Endodermal cell (in vitro differentiated cells): ENCODE measurements around the gene RANBP1. TPM values are rescaled to one million over a fixed set of nuclear protein-coding genes. Genes with fewer than 3 reads are reported as not detected.
A peak's percentile ranks its signal among the peaks of the same experiment; 100 is the strongest.

Experiments
- DNase-seq: peaks from one replicate; pipeline ENCODE4 v3.0.0-alpha.2; 2017
- H3K27ac ChIP-seq: 2 replicates; pipeline ENCODE4 v1.5.1; 2013; ENCODE audit warnings: mild to moderate bottlenecking, low read depth, low read length, moderate library complexity
- H3K27me3 ChIP-seq: 2 replicates; pipeline ENCODE4 v1.6.1; 2013; ENCODE audit warnings: mild to moderate bottlenecking, low read length, moderate library complexity; ENCODE audit not compliant: insufficient read depth, control insufficient read depth, poor library complexity, severe bottlenecking
- H3K36me3 ChIP-seq: 2 replicates; pipeline ENCODE4 v1.7.0; 2013; ENCODE audit warnings: mild to moderate bottlenecking, low read length, moderate library complexity; ENCODE audit not compliant: control insufficient read depth, insufficient read depth
- H3K4me1 ChIP-seq: one replicate; pipeline ENCODE4 v1.7.0; 2013; ENCODE audit warnings: low read length; ENCODE audit not compliant: control insufficient read depth, insufficient read depth
- H3K4me3 ChIP-seq: 2 replicates; pipeline ENCODE4 v1.5.1; 2013; ENCODE audit warnings: mild to moderate bottlenecking, low read length, moderate library complexity
- H3K9ac ChIP-seq: 2 replicates; pipeline ENCODE4 v1.6.1; 2013; ENCODE audit warnings: mild to moderate bottlenecking, low read length, moderate library complexity; ENCODE audit not compliant: poor library complexity, severe bottlenecking; ENCODE audit errors: extremely low read depth
- H3K9me3 ChIP-seq: 2 replicates; pipeline ENCODE4 v1.6.1; 2013; ENCODE audit warnings: mild to moderate bottlenecking, low read length, moderate library complexity; ENCODE audit not compliant: control insufficient read depth
- H3K27ac Mint-ChIP-seq: 2 replicates; pipeline ENCODE4 v1.8.0; 2020; ENCODE audit warnings: mixed read lengths
- H3K27me3 Mint-ChIP-seq: 2 replicates; pipeline ENCODE4 v1.8.0; 2021; ENCODE audit warnings: mild to moderate bottlenecking, mixed read lengths; ENCODE audit not compliant: insufficient read depth
- H3K36me3 Mint-ChIP-seq: 2 replicates; pipeline ENCODE4 v1.8.0; 2020; ENCODE audit warnings: low read depth, mixed read lengths
- H3K4me1 Mint-ChIP-seq: 2 replicates; pipeline ENCODE4 v1.8.0; 2020; ENCODE audit warnings: mixed read lengths
- H3K4me3 Mint-ChIP-seq: 2 replicates; pipeline ENCODE4 v1.8.0; 2020; ENCODE audit warnings: mild to moderate bottlenecking, moderate library complexity, mixed read lengths
- H3K9me3 Mint-ChIP-seq: 2 replicates; pipeline ENCODE4 v1.8.0; 2020; ENCODE audit warnings: mild to moderate bottlenecking, mixed read lengths
- WGBS, 2 experiments: methylation state at CpG; one replicate each; pipeline versions ENCODE4 v1.1.5 to v1.1.7; 2013; ENCODE audit warnings: missing lambda C conversion rate in 2 of 2, mixed read lengths in 1 of 2; ENCODE audit not compliant: insufficient coverage in 1 of 2, insufficient read length in 1 of 2; 5-methylcytosine and 5-hydroxymethylcytosine counted together
- total RNA-seq, 2 donors: library from RNA; stranded (reverse); fragmentation: NEBNext Ultra II Directional in 1 of 2; extraction: Animal tissue kit (Norgen Biotek cat#: 25700) in 1 of 2; gene quantifications; 2 replicates in 1 of 2; 3 replicates in 1 of 2; pipeline ENCODE4 v1.2.1, GENCODE V29; 2021
- TF ChIP-seq, protein P1 (sequence below): fragments of 200-600 bp; sonication (generic); conservative IDR thresholded peaks from 2 replicates; pipeline ENCODE4 v1.5.0; 2021; ENCODE audit warnings: antibody characterized with exemption, mild to moderate bottlenecking

Gene RANBP1
- total RNA-seq, 2 donors from 2014 or later = 320 to 415 TPM

- Mint-ChIP-seq H3K4me3 (no peak overlapping the region), H3K36me3 (peaks cover 53% of the 10 kb centered on the region), H3K27me3 (no peaks in the 10 kb centered on the region), H3K27ac (peak overlapping the region; percentile 46), H3K9me3 (no peaks in the 10 kb centered on the region), H3K4me1 (peaks cover 39% of the 10 kb centered on the region)
- TF ChIP-seq, protein P1, sequence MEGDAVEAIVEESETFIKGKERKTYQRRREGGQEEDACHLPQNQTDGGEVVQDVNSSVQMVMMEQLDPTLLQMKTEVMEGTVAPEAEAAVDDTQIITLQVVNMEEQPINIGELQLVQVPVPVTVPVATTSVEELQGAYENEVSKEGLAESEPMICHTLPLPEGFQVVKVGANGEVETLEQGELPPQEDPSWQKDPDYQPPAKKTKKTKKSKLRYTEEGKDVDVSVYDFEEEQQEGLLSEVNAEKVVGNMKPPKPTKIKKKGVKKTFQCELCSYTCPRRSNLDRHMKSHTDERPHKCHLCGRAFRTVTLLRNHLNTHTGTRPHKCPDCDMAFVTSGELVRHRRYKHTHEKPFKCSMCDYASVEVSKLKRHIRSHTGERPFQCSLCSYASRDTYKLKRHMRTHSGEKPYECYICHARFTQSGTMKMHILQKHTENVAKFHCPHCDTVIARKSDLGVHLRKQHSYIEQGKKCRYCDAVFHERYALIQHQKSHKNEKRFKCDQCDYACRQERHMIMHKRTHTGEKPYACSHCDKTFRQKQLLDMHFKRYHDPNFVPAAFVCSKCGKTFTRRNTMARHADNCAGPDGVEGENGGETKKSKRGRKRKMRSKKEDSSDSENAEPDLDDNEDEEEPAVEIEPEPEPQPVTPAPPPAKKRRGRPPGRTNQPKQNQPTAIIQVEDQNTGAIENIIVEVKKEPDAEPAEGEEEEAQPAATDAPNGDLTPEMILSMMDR = peak; percentile 75
- peaks cover 4% of the 10 kb centered on the region for H3K4me1 ChIP-seq
- DNase-seq = peak; percentile 92
- no peaks in the 10 kb centered on the region for H3K9me3 ChIP-seq
- H3K4me3 ChIP-seq = no peak overlapping the region
- WGBS, 2 experiments = 81 to 92% methylated on average over 16 to 23 of the region's 23 CpGs
- H3K27ac ChIP-seq = no peak overlapping the region
- no peak overlapping the region for H3K9ac ChIP-seq
- no peaks in the 10 kb centered on the region for H3K27me3 ChIP-seq
- H3K36me3 ChIP-seq = peaks cover 48% of the 10 kb centered on the region
These were observed 31.1 kb upstream of the RANBP1 start for GRCh38 chr22:20084547-20085413.

- Mint-ChIP-seq H3K27me3 (no peaks in the 10 kb centered on the region), H3K4me3 (no peak overlapping the region), H3K27ac (peak overlapping the region; percentile 46), H3K36me3 (peaks cover 62% of the 10 kb centered on the region), H3K9me3 (no peaks in the 10 kb centered on the region), H3K4me1 (peaks cover 39% of the 10 kb centered on the region)
- Histone ChIP-seq H3K27ac (no peak overlapping the region), H3K36me3 (peaks cover 57% of the 10 kb centered on the region), H3K9me3 (no peaks in the 10 kb centered on the region), H3K4me1 (peaks cover 4% of the 10 kb centered on the region), H3K9ac (no peak overlapping the region), H3K27me3 (no peaks in the 10 kb centered on the region), H3K4me3 (no peak overlapping the region)
- TF ChIP-seq, protein P1 = no peak
- 98% methylated on average over 13 to 20 of the region's 20 CpGs for WGBS, 2 experiments
- no peak for DNase-seq
These were observed 30.3 kb upstream of the RANBP1 start for GRCh38 chr22:20085651-20086050.

DNA sequence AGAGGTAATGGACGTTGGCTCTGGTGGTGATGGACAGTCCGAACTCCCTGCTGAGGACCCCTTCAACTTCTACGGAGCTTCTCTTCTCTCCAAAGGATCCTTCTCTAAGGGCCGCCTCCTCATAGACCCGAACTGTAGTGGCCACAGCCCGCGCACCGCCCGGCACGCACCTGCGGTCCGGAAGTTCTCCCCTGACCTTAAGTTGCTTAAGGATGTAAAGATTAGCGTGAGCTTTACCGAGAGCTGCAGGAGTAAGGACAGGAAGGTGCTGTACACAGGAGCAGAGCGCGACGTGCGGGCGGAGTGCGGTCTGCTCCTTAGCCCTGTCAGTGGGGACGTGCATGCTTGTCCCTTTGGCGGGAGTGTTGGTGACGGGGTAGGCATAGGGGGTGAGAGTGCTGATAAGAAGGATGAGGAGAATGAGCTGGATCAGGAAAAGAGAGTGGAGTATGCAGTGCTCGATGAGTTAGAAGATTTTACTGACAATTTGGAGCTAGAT is 29.8 kb upstream of the RANBP1 start:
- Mint-ChIP-seq H3K27ac (peak overlapping the region; percentile 23), H3K36me3 (peaks cover 67% of the 10 kb centered on the region)

More for the DNA sequence above, 29.8 kb upstream of the RANBP1 start:
- DNase-seq = no peak
- TF ChIP-seq, protein P1 = no peak
- Histone ChIP-seq H3K36me3 (peaks cover 62% of the 10 kb centered on the region), H3K9me3 (no peaks in the 10 kb centered on the region), H3K27ac (no peak overlapping the region), H3K9ac (no peak overlapping the region), H3K4me1 (peaks cover 4% of the 10 kb centered on the region), H3K4me3 (no peak overlapping the region), H3K27me3 (no peaks in the 10 kb centered on the region)
- Mint-ChIP-seq H3K9me3 (no peaks in the 10 kb centered on the region), H3K4me3 (no peak overlapping the region), H3K27me3 (no peaks in the 10 kb centered on the region), H3K4me1 (peaks cover 35% of the 10 kb centered on the region)
- 96 to 99% methylated on average over 17 to 24 of the region's 24 CpGs for WGBS, 2 experiments
